ENCODE data around the gene ATPAF1.

ATPAF1 gene

GRCh38 chr1:46583494-46583893 lies 84.7 kb downstream of the ATPAF1 start:
- Histone ChIP-seq H3K9ac (ENCODE audit: low read length) (no peak overlapping the region), H3K4me1 (ENCODE audit: control insufficient read depth, insufficient read depth, low read length) (no peaks in the 10 kb centered on the region), H3K27me3 (ENCODE audit: control insufficient read depth, insufficient read depth, low read length) (no peaks in the 10 kb centered on the region), H3K27ac (ENCODE audit: low read depth, low read length) (no peak overlapping the region), H3K36me3 (ENCODE audit: control insufficient read depth, insufficient read depth, low read length) (peaks cover 30% of the 10 kb centered on the region), H3K4me3 (ENCODE audit: low read length) (no peak overlapping the region)

- H3K27me3 ChIP-seq (ENCODE audit: control insufficient read depth, insufficient read depth, low read length): no peaks in the 10 kb centered on the region
- H3K36me3 ChIP-seq (ENCODE audit: control insufficient read depth, insufficient read depth, low read length): peaks cover 30% of the 10 kb centered on the region
- H3K9ac ChIP-seq (ENCODE audit: low read length): no peak overlapping the region
- H3K27ac ChIP-seq (ENCODE audit: low read depth, low read length): no peak overlapping the region
- H3K4me3 ChIP-seq (ENCODE audit: low read length): no peak overlapping the region
- H3K4me1 ChIP-seq (ENCODE audit: control insufficient read depth, insufficient read depth, low read length): no peaks in the 10 kb centered on the region
Observed at GRCh38 chr1:46582972-46583371, 85.2 kb downstream of the ATPAF1 start.
